CD4-positive, alpha-beta memory T cell (primary cell): ENCODE measurements around the gene MCM8. TPM values are rescaled to one million over a fixed set of nuclear protein-coding genes. Genes with fewer than 3 reads are reported as not detected.

Source experiments
- CTCF ChIA-PET: fragments of 350-600 bp; sonication (Branson Sonifier 250); formaldehyde crosslinking; loops from one replicate; lab custom pipeline; 2021; ENCODE audit warnings: inconsistent platforms; ENCODE audit not compliant: partially characterized antibody; lab: Charles Lee
- POLR2A ChIA-PET: fragments of 350-600 bp; sonication (Branson Sonifier 250); formaldehyde crosslinking; loops from one replicate; lab custom pipeline; 2021; ENCODE audit not compliant: partially characterized antibody; lab: Charles Lee
- DNase-seq, 5 donors: peaks; one replicate each; pipeline versions ENCODE4 v3.0.0 to v3.0.0-alpha.2; 2020 to 2022; ENCODE audit warnings: mixed read lengths in 1 of 5
- H3K27ac ChIP-seq: one replicate; pipeline ENCODE4 v1.7.0; 2013; ENCODE audit warnings: low read depth, low read length
- H3K27me3 ChIP-seq: 2 replicates; pipeline ENCODE4 v1.7.0; 2013; ENCODE audit warnings: mild to moderate bottlenecking, low read length, moderate library complexity; ENCODE audit not compliant: insufficient read depth
- H3K36me3 ChIP-seq: 2 replicates; pipeline ENCODE4 v1.7.0; 2013; ENCODE audit warnings: mild to moderate bottlenecking, low read length, moderate library complexity; ENCODE audit not compliant: insufficient read depth
- H3K4me1 ChIP-seq: 2 replicates; pipeline ENCODE4 v1.7.0; 2013; ENCODE audit warnings: mild to moderate bottlenecking, low read length, moderate library complexity; ENCODE audit not compliant: insufficient read depth
- H3K4me3 ChIP-seq, 2 donors: one replicate each; pipeline ENCODE4 v1.7.0; 2013; ENCODE audit warnings: low read length in 2 of 2, mild to moderate bottlenecking in 1 of 2
- H3K9me3 ChIP-seq, 2 donors: one replicate each; pipeline ENCODE4 v1.7.0; 2013; ENCODE audit warnings: low read length in 2 of 2, control low read depth in 1 of 2; ENCODE audit not compliant: control insufficient read depth in 1 of 2
- H3K27ac Mint-ChIP-seq, 7 donors: one replicate each; pipeline ENCODE4 v1.8.0; 2020 to 2021; ENCODE audit warnings: mixed read lengths in 7 of 7, mild to moderate bottlenecking in 6 of 7, inconsistent platforms in 3 of 7, moderate library complexity in 3 of 7
- H3K27me3 Mint-ChIP-seq, 2 donors: one replicate each; pipeline ENCODE4 v1.8.0; 2020 to 2021; ENCODE audit warnings: mixed read lengths in 2 of 2
- H3K36me3 Mint-ChIP-seq, 2 donors: one replicate each; pipeline ENCODE4 v1.8.0; 2020 to 2021; ENCODE audit warnings: mixed read lengths in 2 of 2, inconsistent platforms in 1 of 2, mild to moderate bottlenecking in 1 of 2
- H3K4me1 Mint-ChIP-seq, 4 donors: one replicate each; pipeline ENCODE4 v1.8.0; 2020 to 2021; ENCODE audit warnings: mixed read lengths in 4 of 4, mild to moderate bottlenecking in 1 of 4
- H3K4me3 Mint-ChIP-seq, 8 donors: one replicate each; pipeline ENCODE4 v1.8.0; 2020 to 2021; ENCODE audit warnings: mixed read lengths in 8 of 8, mild to moderate bottlenecking in 7 of 8, moderate library complexity in 6 of 8, inconsistent platforms in 3 of 8
- H3K9me3 Mint-ChIP-seq, 8 donors: one replicate each; pipeline ENCODE4 v1.8.0; 2020 to 2021; ENCODE audit warnings: mixed read lengths in 8 of 8, mild to moderate bottlenecking in 5 of 8, inconsistent platforms in 3 of 8, moderate library complexity in 1 of 8
- intact Hi-C: fragments of 100-400 bp; cut with micrococcal nuclease; formaldehyde crosslinking; loops from one replicate; pipeline ENCODE4 v1.15.1; 2023
- polyA plus RNA-seq, 2 donors: library from polyadenylated mRNA; unstranded; fragments of 300-500 nt; fragmentation: Illumina TruSeq; gene quantifications; one replicate each; pipeline ENCODE4 v1.2.3, GENCODE V29; 2021
- total RNA-seq, 2 experiments: library from RNA; stranded (reverse); gene quantifications; one replicate each; pipeline ENCODE4 v1.2.3, GENCODE V29; 2021

MCM8 gene
- total and polyA plus RNA-seq, 4 experiments from 2014 or later, result 0.78 to 11.1 (median 10.2) TPM; not detected in 1

- intact Hi-C loops, result no loop called here
- no peaks in the 10 kb centered on the region for H3K27me3 ChIP-seq
- CTCF ChIA-PET, result no interaction called here
- H3K9me3 Mint-ChIP-seq, result no peaks in the 10 kb centered on the region
- no peaks in the 10 kb centered on the region for H3K9me3 ChIP-seq
- peaks cover 0 to 3% (median 3%) of the 10 kb centered on the region in 4 donors for H3K4me1 Mint-ChIP-seq
- H3K36me3 ChIP-seq, result peaks cover 38% of the 10 kb centered on the region
- peak overlapping the region in 2 of 7 donors; percentile 24 to 79 for H3K27ac Mint-ChIP-seq
- peaks cover 65 to 75% of the 10 kb centered on the region in 2 donors for H3K36me3 Mint-ChIP-seq
- no peak overlapping the region for H3K27ac ChIP-seq
- no peak overlapping the region for H3K4me3 ChIP-seq
- no peak overlapping the region for H3K4me3 Mint-ChIP-seq
- no peaks in the 10 kb centered on the region for H3K27me3 Mint-ChIP-seq
- POLR2A ChIA-PET, result no interaction called here
- no peak for DNase-seq
- no peaks in the 10 kb centered on the region for H3K4me1 ChIP-seq
These were observed 87.8 kb downstream of the MCM8 start for GRCh38 chr20:6038256-6038655.

- peaks cover 55 to 61% of the 10 kb centered on the region in 2 donors for H3K36me3 Mint-ChIP-seq
- CTCF ChIA-PET, result no interaction called here
These were observed 89.3 kb downstream of the MCM8 start for GRCh38 chr20:6039766-6040165.

GRCh38 chr20:6040540-6040939, 90.1 kb downstream of the MCM8 start:
- CTCF ChIA-PET, result no interaction called here

More at GRCh38 chr20:6039766-6040165, 89.3 kb downstream of the MCM8 start:
- H3K4me3 Mint-ChIP-seq, result no peak overlapping the region
- Histone ChIP-seq H3K36me3 (peaks cover 26% of the 10 kb centered on the region), H3K4me3 (no peak overlapping the region), H3K9me3 (no peaks in the 10 kb centered on the region), H3K4me1 (no peaks in the 10 kb centered on the region), H3K27me3 (no peaks in the 10 kb centered on the region), H3K27ac (no peak overlapping the region)
- DNase-seq, result no peak
- H3K9me3 Mint-ChIP-seq, result no peaks in the 10 kb centered on the region
- POLR2A ChIA-PET, result no interaction called here
- intact Hi-C loops, result no loop called here
- H3K4me1 Mint-ChIP-seq, result peaks cover 0 to 3% (median under 1%) of the 10 kb centered on the region in 4 donors
- H3K27me3 Mint-ChIP-seq, result no peaks in the 10 kb centered on the region
- H3K27ac Mint-ChIP-seq, result peak overlapping the region in 2 of 7 donors; percentile 42 to 55

GRCh38 chr20:6040958-6041807, 90.7 kb downstream of the MCM8 start:
- no peaks in the 10 kb centered on the region for H3K27me3 Mint-ChIP-seq
- peaks cover 23% of the 10 kb centered on the region for H3K36me3 ChIP-seq
- intact Hi-C loops, result no loop called here

More at GRCh38 chr20:6040540-6040939, 90.1 kb downstream of the MCM8 start:
- intact Hi-C loops, result no loop called here
- Mint-ChIP-seq H3K4me3 (no peak overlapping the region), H3K36me3 (peaks cover 53 to 56% of the 10 kb centered on the region in 2 donors), H3K27me3 (no peaks in the 10 kb centered on the region), H3K9me3 (no peaks in the 10 kb centered on the region), H3K27ac (no peak overlapping the region), H3K4me1 (peaks cover 0 to 3% (median 0%) of the 10 kb centered on the region in 4 donors)
- POLR2A ChIA-PET, result no interaction called here
- Histone ChIP-seq H3K9me3 (no peaks in the 10 kb centered on the region), H3K27ac (no peak overlapping the region), H3K4me3 (no peak overlapping the region), H3K36me3 (peaks cover 25% of the 10 kb centered on the region), H3K4me1 (no peaks in the 10 kb centered on the region), H3K27me3 (no peaks in the 10 kb centered on the region)
- DNase-seq, result no peak

GRCh38 chr20:6041808-6042265, 91.4 kb downstream of the MCM8 start:
- Histone ChIP-seq H3K4me3 (no peak overlapping the region), H3K9me3 (no peaks in the 10 kb centered on the region), H3K4me1 (no peaks in the 10 kb centered on the region), H3K27ac (no peak overlapping the region), H3K27me3 (no peaks in the 10 kb centered on the region), H3K36me3 (peaks cover 17% of the 10 kb centered on the region)
- POLR2A ChIA-PET, result no interaction called here
- Mint-ChIP-seq H3K9me3 (no peaks in the 10 kb centered on the region), H3K27me3 (no peaks in the 10 kb centered on the region), H3K36me3 (peaks cover 44 to 48% of the 10 kb centered on the region in 2 donors), H3K4me3 (no peak overlapping the region), H3K4me1 (peaks cover 0 to 3% (median 0%) of the 10 kb centered on the region in 4 donors), H3K27ac (no peak overlapping the region)
- no peak for DNase-seq
- CTCF ChIA-PET, result no interaction called here
- intact Hi-C loops, result no loop called here

More at GRCh38 chr20:6040958-6041807, 90.7 kb downstream of the MCM8 start:
- Mint-ChIP-seq H3K27ac (no peak overlapping the region), H3K9me3 (no peaks in the 10 kb centered on the region), H3K36me3 (peaks cover 51 to 54% of the 10 kb centered on the region in 2 donors), H3K4me3 (no peak overlapping the region), H3K4me1 (peaks cover 0 to 3% (median 0%) of the 10 kb centered on the region in 4 donors)
- POLR2A ChIA-PET, result no interaction called here
- Histone ChIP-seq H3K9me3 (no peaks in the 10 kb centered on the region), H3K27me3 (no peaks in the 10 kb centered on the region), H3K27ac (no peak overlapping the region), H3K4me1 (no peaks in the 10 kb centered on the region), H3K4me3 (no peak overlapping the region)
- CTCF ChIA-PET, result no interaction called here
- DNase-seq, result no peak

GRCh38 chr20:6044115-6044514, 93.7 kb downstream of the MCM8 start:
- no peaks in the 10 kb centered on the region for H3K27me3 Mint-ChIP-seq
- POLR2A ChIA-PET, result no interaction called here

GRCh38 chr20:6045566-6045965, 95.1 kb downstream of the MCM8 start:
- H3K27ac Mint-ChIP-seq, result no peak overlapping the region

More at GRCh38 chr20:6044115-6044514, 93.7 kb downstream of the MCM8 start:
- H3K27ac ChIP-seq, result no peak overlapping the region
- CTCF ChIA-PET, result no interaction called here
- H3K36me3 ChIP-seq, result peaks cover 3% of the 10 kb centered on the region
- DNase-seq, result no peak
- intact Hi-C loops, result no loop called here
- H3K4me1 ChIP-seq, result no peaks in the 10 kb centered on the region
- no peak overlapping the region for H3K4me3 Mint-ChIP-seq
- no peaks in the 10 kb centered on the region for H3K9me3 Mint-ChIP-seq
- peaks cover 0 to 3% (median 0%) of the 10 kb centered on the region in 4 donors for H3K4me1 Mint-ChIP-seq
- no peaks in the 10 kb centered on the region for H3K9me3 ChIP-seq
- H3K4me3 ChIP-seq, result no peak overlapping the region
- no peaks in the 10 kb centered on the region for H3K27me3 ChIP-seq
- H3K36me3 Mint-ChIP-seq, result peaks cover 25 to 27% of the 10 kb centered on the region in 2 donors
- H3K27ac Mint-ChIP-seq, result no peak overlapping the region

More at GRCh38 chr20:6045566-6045965, 95.1 kb downstream of the MCM8 start:
- H3K4me1 ChIP-seq, result no peaks in the 10 kb centered on the region
- no peaks in the 10 kb centered on the region for H3K27me3 ChIP-seq
- DNase-seq, result no peak
- ChIA-PET CTCF (no interaction called here), POLR2A (no interaction called here)
- peaks cover 2% of the 10 kb centered on the region for H3K36me3 ChIP-seq
- intact Hi-C loops, result no loop called here
- Mint-ChIP-seq H3K4me3 (no peak overlapping the region), H3K4me1 (peaks cover 0 to 3% (median 0%) of the 10 kb centered on the region in 4 donors), H3K36me3 (peaks cover 11 to 13% of the 10 kb centered on the region in 2 donors), H3K27me3 (peaks cover under 1 to 4% of the 10 kb centered on the region in 2 donors), H3K9me3 (no peaks in the 10 kb centered on the region)
- no peak overlapping the region for H3K27ac ChIP-seq
- H3K4me3 ChIP-seq, result no peak overlapping the region
- H3K9me3 ChIP-seq, result no peaks in the 10 kb centered on the region
